Neural progenitor cell (in vitro differentiated cells): ENCODE measurements around the gene SLC20A1. TPM values are rescaled to one million over a fixed set of nuclear protein-coding genes. Genes with fewer than 3 reads are reported as not detected.

ENCODE experiments used
- DNase-seq: peaks from one replicate; pipeline ENCODE4 v3.0.0-alpha.2; 2016; ENCODE audit warnings: low spot score
- H2AFZ ChIP-seq: fragments of 200-600 bp; sonication (generic); replicated peaks from 2 replicates; pipeline ENCODE4 v1.6.1; 2016; ENCODE audit warnings: antibody characterized with exemption
- H3F3A ChIP-seq: fragments of 200-600 bp; sonication (generic); 2 replicates; pipeline ENCODE4 v1.6.1; 2016; ENCODE audit warnings: antibody characterized with exemption, low read depth
- H3K27ac ChIP-seq: fragments of 200-600 bp; sonication (generic); 2 replicates; pipeline ENCODE4 v1.5.1; 2016; ENCODE audit warnings: mild to moderate bottlenecking
- H3K27me3 ChIP-seq: fragments of 200-600 bp; sonication (generic); 2 replicates; pipeline ENCODE4 v1.6.1; 2016; ENCODE audit warnings: mild to moderate bottlenecking, moderate library complexity
- H3K36me3 ChIP-seq: fragments of 200-600 bp; sonication (generic); 2 replicates; pipeline ENCODE4 v1.5.1; 2016
- H3K4me1 ChIP-seq: fragments of 200-600 bp; sonication (generic); 2 replicates; pipeline ENCODE4 v1.6.1; 2016; ENCODE audit warnings: mixed run types
- H3K4me2 ChIP-seq: fragments of 200-600 bp; sonication (generic); 2 replicates; pipeline ENCODE4 v1.6.1; 2016
- H3K4me3 ChIP-seq: fragments of 200-600 bp; sonication (generic); 2 replicates; pipeline ENCODE4 v1.5.1; 2016
- H3K79me2 ChIP-seq: fragments of 200-600 bp; sonication (generic); 2 replicates; pipeline ENCODE4 v1.6.1; 2016; ENCODE audit warnings: low read depth
- H3K9ac ChIP-seq: fragments of 200-600 bp; sonication (generic); 2 replicates; pipeline ENCODE4 v1.6.1; 2016
- H3K9me3 ChIP-seq: fragments of 200-600 bp; sonication (generic); 2 replicates; pipeline ENCODE4 v1.5.1; 2016; ENCODE audit warnings: low read depth
- H4K20me1 ChIP-seq: fragments of 200-600 bp; sonication (generic); 2 replicates; pipeline ENCODE4 v1.6.1; 2016; ENCODE audit warnings: low read depth
- H3K27ac Mint-ChIP-seq: 3 replicates; pipeline ENCODE4 v1.8.0; 2021; ENCODE audit warnings: mixed read lengths
- H3K27me3 Mint-ChIP-seq: 2 replicates; pipeline ENCODE4 v1.8.0; 2022; ENCODE audit warnings: low read depth, mild to moderate bottlenecking, inconsistent platforms, moderate library complexity, mixed read lengths; ENCODE audit not compliant: insufficient read depth
- H3K36me3 Mint-ChIP-seq: 3 replicates; pipeline ENCODE4 v1.8.0; 2021; ENCODE audit warnings: mixed read lengths
- H3K4me1 Mint-ChIP-seq: 3 replicates; pipeline ENCODE4 v1.8.0; 2021; ENCODE audit warnings: mixed read lengths
- H3K4me3 Mint-ChIP-seq: 3 replicates; pipeline ENCODE4 v1.8.0; 2021; ENCODE audit warnings: mild to moderate bottlenecking, moderate library complexity, mixed read lengths
- H3K9me3 Mint-ChIP-seq: 3 replicates; pipeline ENCODE4 v1.8.0; 2020; ENCODE audit warnings: mixed read lengths
- CTCF ChIP-seq: fragments of 200-600 bp; sonication (generic); IDR thresholded peaks from 2 replicates; pipeline ENCODE4 v1.5.1; 2017; ENCODE audit warnings: antibody characterized with exemption, mild to moderate bottlenecking
- EZH2 ChIP-seq: fragments of 200-600 bp; sonication (generic); IDR thresholded peaks from 2 replicates; pipeline ENCODE4 v1.6.1; 2017; ENCODE audit warnings: antibody characterized with exemption, mild to moderate bottlenecking, moderate library complexity
- EZH2phosphoT487 ChIP-seq: fragments of 200-600 bp; sonication (generic); IDR thresholded peaks from 2 replicates; pipeline ENCODE4 v1.6.1; 2017; ENCODE audit warnings: antibody characterized with exemption
- total RNA-seq: library from RNA; depleted of rRNA; stranded (reverse); fragments of >200 nt; gene quantifications from 2 replicates; pipeline ENCODE4 v1.2.3, GENCODE V29; 2015; ENCODE audit warnings: low replicate concordance

SLC20A1 gene
- total RNA-seq, 1 donor from 2014 or later = 61.1 TPM

GRCh38 chr2:112622528-112622849, 23.2 kb upstream of the SLC20A1 start:
- H3K36me3 Mint-ChIP-seq = no peaks in the 10 kb centered on the region
- Histone ChIP-seq H3K9ac (no peak overlapping the region), H3K27ac (no peak overlapping the region), H3K4me3 (no peak overlapping the region), H4K20me1 (no peaks in the 10 kb centered on the region), H3F3A (no peaks in the 10 kb centered on the region), H3K79me2 (no peaks in the 10 kb centered on the region), H2AFZ (no peak overlapping the region), H3K9me3 (no peaks in the 10 kb centered on the region), H3K27me3 (no peaks in the 10 kb centered on the region), H3K4me1 (no peaks in the 10 kb centered on the region), H3K36me3 (no peaks in the 10 kb centered on the region), H3K4me2 (peak overlapping the region; percentile 31)
- H3K9me3 Mint-ChIP-seq = no peaks in the 10 kb centered on the region
- no peaks in the 10 kb centered on the region for H3K4me1 Mint-ChIP-seq
- H3K27ac Mint-ChIP-seq = no peak overlapping the region
- no peak overlapping the region for H3K4me3 Mint-ChIP-seq
- H3K27me3 Mint-ChIP-seq = peaks cover 6% of the 10 kb centered on the region
- no peak for DNase-seq
- TF ChIP-seq EZH2 (no peak), EZH2phosphoT487 (no peak), CTCF (no peak)

GRCh38 chr2:112623913-112624777, 21.6 kb upstream of the SLC20A1 start:
- no peak overlapping the region for H3K27ac Mint-ChIP-seq

GRCh38 chr2:112625474-112626114, 20.1 kb upstream of the SLC20A1 start:
- Mint-ChIP-seq H3K27me3 (peaks cover 2% of the 10 kb centered on the region), H3K27ac (no peak overlapping the region), H3K9me3 (no peaks in the 10 kb centered on the region), H3K4me3 (no peak overlapping the region), H3K4me1 (peaks cover 17% of the 10 kb centered on the region), H3K36me3 (no peaks in the 10 kb centered on the region)
- Histone ChIP-seq H3K4me3 (no peak overlapping the region), H3K4me2 (no peak overlapping the region), H4K20me1 (no peaks in the 10 kb centered on the region), H3K9me3 (no peaks in the 10 kb centered on the region), H3K27me3 (no peaks in the 10 kb centered on the region), H3F3A (peaks cover 8% of the 10 kb centered on the region), H3K4me1 (peaks cover 11% of the 10 kb centered on the region), H2AFZ (no peak overlapping the region), H3K9ac (no peak overlapping the region), H3K27ac (no peak overlapping the region), H3K79me2 (no peaks in the 10 kb centered on the region), H3K36me3 (no peaks in the 10 kb centered on the region)
- DNase-seq = no peak
- TF ChIP-seq EZH2 (no peak), EZH2phosphoT487 (no peak), CTCF (no peak)

More at GRCh38 chr2:112623913-112624777, 21.6 kb upstream of the SLC20A1 start:
- Histone ChIP-seq H2AFZ (no peak overlapping the region), H3K4me3 (no peak overlapping the region), H3K27ac (no peak overlapping the region), H3K9me3 (no peaks in the 10 kb centered on the region), H3K27me3 (no peaks in the 10 kb centered on the region), H3F3A (no peaks in the 10 kb centered on the region), H3K79me2 (no peaks in the 10 kb centered on the region), H3K4me1 (no peaks in the 10 kb centered on the region), H4K20me1 (no peaks in the 10 kb centered on the region), H3K4me2 (no peak overlapping the region), H3K36me3 (no peaks in the 10 kb centered on the region), H3K9ac (no peak overlapping the region)
- TF ChIP-seq EZH2phosphoT487 = no peak
- no peak for DNase-seq
- Mint-ChIP-seq H3K4me3 (no peak overlapping the region), H3K4me1 (peaks cover 4% of the 10 kb centered on the region), H3K36me3 (no peaks in the 10 kb centered on the region), H3K9me3 (no peaks in the 10 kb centered on the region), H3K27me3 (peaks cover 3% of the 10 kb centered on the region)

DNA sequence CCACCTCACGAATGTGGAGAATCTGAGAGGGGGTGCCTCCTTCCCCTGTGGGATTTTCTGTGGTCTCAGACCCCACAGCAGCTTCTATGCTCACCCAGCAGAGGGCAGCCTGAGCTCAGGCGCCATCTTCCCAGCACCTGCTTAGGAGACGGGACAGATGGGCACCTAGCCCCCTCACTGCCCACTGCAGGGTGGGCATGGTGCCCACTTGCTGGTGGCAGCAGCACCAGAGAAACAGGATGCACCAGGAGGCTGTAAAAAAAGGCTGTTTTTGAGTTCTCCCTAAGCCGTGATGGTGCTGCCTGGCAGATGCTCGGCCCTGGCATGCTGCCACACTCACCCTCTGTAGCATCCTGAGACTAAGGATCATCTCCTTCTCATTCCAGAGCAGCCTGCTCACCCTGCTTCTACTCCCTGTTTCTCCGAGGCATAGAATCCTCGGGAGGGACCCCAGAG, 19.1 kb upstream of the SLC20A1 start:
- H3K36me3 ChIP-seq = no peaks in the 10 kb centered on the region
- no peak overlapping the region for H3K4me3 ChIP-seq
- H3K4me2 ChIP-seq = no peak overlapping the region
- DNase-seq = peak; percentile 68
- peaks cover 20% of the 10 kb centered on the region for H3K4me1 ChIP-seq
- Mint-ChIP-seq H3K36me3 (no peaks in the 10 kb centered on the region), H3K27ac (no peak overlapping the region), H3K4me1 (peaks cover 25% of the 10 kb centered on the region), H3K4me3 (no peak overlapping the region), H3K27me3 (no peaks in the 10 kb centered on the region), H3K9me3 (no peaks in the 10 kb centered on the region)
- H3K27ac ChIP-seq = no peak overlapping the region
- peaks cover 8% of the 10 kb centered on the region for H3F3A ChIP-seq
- no peaks in the 10 kb centered on the region for H3K79me2 ChIP-seq
- H3K27me3 ChIP-seq = no peaks in the 10 kb centered on the region
- H4K20me1 ChIP-seq = no peaks in the 10 kb centered on the region
- TF ChIP-seq CTCF = peak; percentile 78
- no peak for TF ChIP-seq EZH2
- peak overlapping the region; percentile 46 for H2AFZ ChIP-seq
- no peaks in the 10 kb centered on the region for H3K9me3 ChIP-seq
- no peak overlapping the region for H3K9ac ChIP-seq
